ENCODE data around the gene KRTAP9-7.

Gene KRTAP9-7

DNA sequence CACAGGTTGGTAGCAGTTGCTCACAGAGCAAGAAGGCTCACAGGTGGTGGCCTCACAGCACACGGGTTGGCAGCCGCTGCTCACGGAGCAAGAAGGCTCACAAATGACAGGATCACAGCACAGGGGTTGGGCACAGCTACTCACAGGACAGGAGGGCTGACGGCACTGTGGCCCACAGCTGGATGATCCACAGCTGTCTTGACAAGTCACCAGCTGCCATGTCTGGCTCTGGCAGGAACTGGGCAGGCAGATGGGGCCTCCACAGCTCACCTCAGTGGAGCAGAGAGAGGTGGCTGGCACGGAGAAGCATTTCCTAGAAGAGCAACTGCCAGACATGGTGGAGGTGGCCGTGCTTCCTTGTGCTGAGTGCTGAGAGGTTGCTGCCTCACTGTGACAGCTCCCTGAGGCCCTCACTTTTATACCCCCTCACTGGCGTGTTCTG lies 33.4 kb downstream of the KRTAP9-7 start, which contains the start of gene KRTAP16-1:
Gene KRTAP16-1 (minus strand): TSS at position 392 of the 442 bp plus-strand sequence. CDS start 56 bp downstream, at position 336.
- TF ChIP-seq SIN3A (IDR thresholded peaks at IDR 0.05; ENCODE audit: borderline replicate concordance, insufficient read depth, low read length), result no peak
- no peak for TF ChIP-seq TAF1 (IDR thresholded peaks at IDR 0.05; ENCODE audit: borderline replicate concordance, insufficient read depth, low read length)
- no peak for TF ChIP-seq POLR2AphosphoS5 (IDR thresholded peaks at IDR 0.05; ENCODE audit: low read depth, low read length)
- no peak for TF ChIP-seq FOXP2 (optimal IDR thresholded peaks at IDR 0.05; ENCODE audit: borderline replicate concordance, extremely low read depth, extremely low read length, insufficient read depth)
- TF ChIP-seq, protein P1, sequence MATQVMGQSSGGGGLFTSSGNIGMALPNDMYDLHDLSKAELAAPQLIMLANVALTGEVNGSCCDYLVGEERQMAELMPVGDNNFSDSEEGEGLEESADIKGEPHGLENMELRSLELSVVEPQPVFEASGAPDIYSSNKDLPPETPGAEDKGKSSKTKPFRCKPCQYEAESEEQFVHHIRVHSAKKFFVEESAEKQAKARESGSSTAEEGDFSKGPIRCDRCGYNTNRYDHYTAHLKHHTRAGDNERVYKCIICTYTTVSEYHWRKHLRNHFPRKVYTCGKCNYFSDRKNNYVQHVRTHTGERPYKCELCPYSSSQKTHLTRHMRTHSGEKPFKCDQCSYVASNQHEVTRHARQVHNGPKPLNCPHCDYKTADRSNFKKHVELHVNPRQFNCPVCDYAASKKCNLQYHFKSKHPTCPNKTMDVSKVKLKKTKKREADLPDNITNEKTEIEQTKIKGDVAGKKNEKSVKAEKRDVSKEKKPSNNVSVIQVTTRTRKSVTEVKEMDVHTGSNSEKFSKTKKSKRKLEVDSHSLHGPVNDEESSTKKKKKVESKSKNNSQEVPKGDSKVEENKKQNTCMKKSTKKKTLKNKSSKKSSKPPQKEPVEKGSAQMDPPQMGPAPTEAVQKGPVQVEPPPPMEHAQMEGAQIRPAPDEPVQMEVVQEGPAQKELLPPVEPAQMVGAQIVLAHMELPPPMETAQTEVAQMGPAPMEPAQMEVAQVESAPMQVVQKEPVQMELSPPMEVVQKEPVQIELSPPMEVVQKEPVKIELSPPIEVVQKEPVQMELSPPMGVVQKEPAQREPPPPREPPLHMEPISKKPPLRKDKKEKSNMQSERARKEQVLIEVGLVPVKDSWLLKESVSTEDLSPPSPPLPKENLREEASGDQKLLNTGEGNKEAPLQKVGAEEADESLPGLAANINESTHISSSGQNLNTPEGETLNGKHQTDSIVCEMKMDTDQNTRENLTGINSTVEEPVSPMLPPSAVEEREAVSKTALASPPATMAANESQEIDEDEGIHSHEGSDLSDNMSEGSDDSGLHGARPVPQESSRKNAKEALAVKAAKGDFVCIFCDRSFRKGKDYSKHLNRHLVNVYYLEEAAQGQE (IDR thresholded peaks at IDR 0.05; ENCODE audit: insufficient read depth in 1 of 2, low read depth in 2 of 2, low read length in 2 of 2), result no peak

DNA sequence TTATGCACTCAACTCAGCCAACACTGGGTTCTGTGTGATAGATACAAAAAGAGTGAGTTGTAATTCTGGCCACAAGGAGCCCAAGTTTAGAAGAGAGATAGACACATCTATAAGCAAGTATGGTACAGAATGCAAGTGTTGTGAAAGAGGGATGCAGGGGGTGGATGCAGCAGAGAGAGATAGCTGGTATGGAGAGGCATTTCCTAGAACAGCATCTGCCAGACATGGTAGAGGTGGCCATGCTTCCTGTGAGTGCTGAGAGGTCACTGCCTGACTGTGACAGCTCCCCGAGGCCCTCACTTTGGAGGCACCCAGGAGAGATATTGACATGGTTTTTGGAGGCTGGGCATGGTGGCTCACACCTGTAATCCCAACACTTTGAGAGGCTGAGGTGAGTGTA lies 35.6 kb downstream of the KRTAP9-7 start:
- TF ChIP-seq FOXP2 (optimal IDR thresholded peaks at IDR 0.05; ENCODE audit: borderline replicate concordance, extremely low read depth, extremely low read length, insufficient read depth), result no peak
- TF ChIP-seq POLR2AphosphoS5 (IDR thresholded peaks at IDR 0.05; ENCODE audit: low read depth, low read length), result no peak
- no peak for TF ChIP-seq SIN3A (IDR thresholded peaks at IDR 0.05; ENCODE audit: borderline replicate concordance, insufficient read depth, low read length)
- TF ChIP-seq TAF1 (IDR thresholded peaks at IDR 0.05; ENCODE audit: borderline replicate concordance, insufficient read depth, low read length), result no peak
- TF ChIP-seq, protein P1 (IDR thresholded peaks at IDR 0.05; ENCODE audit: insufficient read depth in 1 of 2, low read depth in 2 of 2, low read length in 2 of 2), result no peak

DNA sequence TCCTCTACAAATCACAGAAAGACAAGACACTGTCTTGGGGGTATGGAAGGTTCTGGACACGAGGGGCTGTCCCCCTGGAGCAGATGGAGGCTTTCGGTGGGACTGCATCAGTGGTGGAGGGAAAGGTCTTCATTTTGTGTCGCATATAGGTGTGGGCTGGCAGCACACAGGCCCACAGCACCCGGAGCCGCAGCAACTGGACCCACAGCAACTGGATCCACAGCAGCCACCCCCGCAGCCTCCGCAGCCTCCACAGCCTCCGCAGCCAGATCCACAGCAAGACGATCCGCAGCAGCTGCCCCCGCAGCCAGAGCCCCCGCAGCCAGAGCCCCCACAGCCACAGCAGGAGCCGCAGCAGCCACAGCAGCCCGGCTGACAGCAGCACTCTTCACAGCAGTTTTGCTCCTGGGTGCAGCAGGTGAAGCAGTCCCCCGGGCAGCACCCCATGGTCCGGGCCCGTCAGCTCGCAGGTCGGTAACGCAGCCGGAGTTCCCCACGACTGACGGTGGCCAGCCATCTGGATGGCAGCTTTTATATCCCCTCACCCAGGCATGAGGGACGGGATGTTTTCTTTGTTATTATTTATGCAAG lies 39.8 kb downstream of the KRTAP9-7 start, which contains the start of gene KRTAP17-1:
Gene KRTAP17-1 (minus strand): TSS at position 507 of the 591 bp plus-strand sequence. CDS start 60 bp downstream, at position 447.
- no peak for TF ChIP-seq TAF1 (IDR thresholded peaks at IDR 0.05; ENCODE audit: borderline replicate concordance, insufficient read depth, low read length)
- TF ChIP-seq, protein P1 (IDR thresholded peaks at IDR 0.05; ENCODE audit: insufficient read depth in 1 of 2, low read depth in 2 of 2, low read length in 2 of 2), result no peak
- no peak for TF ChIP-seq POLR2AphosphoS5 (IDR thresholded peaks at IDR 0.05; ENCODE audit: low read depth, low read length)
- no peak for TF ChIP-seq SIN3A (IDR thresholded peaks at IDR 0.05; ENCODE audit: borderline replicate concordance, insufficient read depth, low read length)
- TF ChIP-seq FOXP2 (optimal IDR thresholded peaks at IDR 0.05; ENCODE audit: borderline replicate concordance, extremely low read depth, extremely low read length, insufficient read depth), result no peak

DNA sequence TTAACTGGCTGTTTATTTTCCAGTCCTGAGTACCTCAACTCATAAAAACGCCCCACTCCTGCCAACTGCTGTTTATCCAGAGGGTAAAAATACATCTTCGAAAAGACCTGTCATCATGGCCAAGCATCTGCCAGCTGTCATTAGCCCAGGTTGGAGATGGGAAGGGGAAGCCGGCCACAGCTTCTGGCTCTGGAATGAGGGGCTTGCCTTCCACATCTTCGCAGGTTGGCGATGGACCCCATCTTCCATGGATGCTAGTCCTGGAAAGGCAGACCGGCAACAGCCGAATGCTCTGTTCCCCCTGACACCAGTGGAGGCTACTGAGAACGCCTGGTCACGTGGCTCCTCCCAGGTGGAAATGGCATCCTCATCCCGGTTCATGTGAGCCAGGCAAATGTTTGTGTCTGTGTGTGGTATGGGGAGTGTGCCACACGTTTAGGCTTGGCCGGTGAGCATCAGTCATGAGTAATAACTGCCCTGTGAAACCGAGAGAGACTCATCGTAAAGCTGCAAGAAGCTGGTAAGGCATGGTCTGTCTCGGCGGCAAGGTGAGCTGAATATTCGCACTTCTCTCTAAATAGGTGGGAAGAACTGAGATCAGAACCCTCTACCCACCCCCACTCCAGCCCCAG lies 40.4 kb downstream of the KRTAP9-7 start:
- no peak for TF ChIP-seq TAF1 (IDR thresholded peaks at IDR 0.05; ENCODE audit: borderline replicate concordance, insufficient read depth, low read length)

DNA sequence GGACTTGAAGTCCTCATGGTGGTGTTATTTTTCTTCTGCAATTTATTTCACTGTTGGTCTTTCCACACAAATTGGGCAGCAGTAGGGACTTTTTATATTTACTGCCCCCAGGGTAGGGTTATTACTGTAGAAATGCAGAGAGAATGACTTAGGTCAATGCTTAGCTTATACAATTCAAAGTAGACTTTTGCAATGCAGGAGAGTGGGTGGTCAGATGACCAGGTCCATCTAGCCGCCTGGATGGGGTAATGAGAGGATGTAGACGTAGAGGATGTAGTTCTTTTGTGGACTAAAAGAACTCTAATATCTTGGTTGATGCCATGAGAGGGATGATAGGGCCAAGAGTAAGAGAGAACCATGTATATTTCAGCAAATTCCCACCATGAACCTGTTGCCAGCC lies 42.7 kb downstream of the KRTAP9-7 start:
- TF ChIP-seq POLR2AphosphoS5 (IDR thresholded peaks at IDR 0.05; ENCODE audit: low read depth, low read length) (no peak), FOXP2 (optimal IDR thresholded peaks at IDR 0.05; ENCODE audit: borderline replicate concordance, extremely low read depth, extremely low read length, insufficient read depth) (no peak), TAF1 (IDR thresholded peaks at IDR 0.05; ENCODE audit: borderline replicate concordance, insufficient read depth, low read length) (no peak), SIN3A (IDR thresholded peaks at IDR 0.05; ENCODE audit: borderline replicate concordance, insufficient read depth, low read length) (no peak)
- TF ChIP-seq, protein P1 (IDR thresholded peaks at IDR 0.05; ENCODE audit: insufficient read depth in 1 of 2, low read depth in 2 of 2, low read length in 2 of 2), result no peak
